ENCODE results near the gene MAP7.

DNA sequence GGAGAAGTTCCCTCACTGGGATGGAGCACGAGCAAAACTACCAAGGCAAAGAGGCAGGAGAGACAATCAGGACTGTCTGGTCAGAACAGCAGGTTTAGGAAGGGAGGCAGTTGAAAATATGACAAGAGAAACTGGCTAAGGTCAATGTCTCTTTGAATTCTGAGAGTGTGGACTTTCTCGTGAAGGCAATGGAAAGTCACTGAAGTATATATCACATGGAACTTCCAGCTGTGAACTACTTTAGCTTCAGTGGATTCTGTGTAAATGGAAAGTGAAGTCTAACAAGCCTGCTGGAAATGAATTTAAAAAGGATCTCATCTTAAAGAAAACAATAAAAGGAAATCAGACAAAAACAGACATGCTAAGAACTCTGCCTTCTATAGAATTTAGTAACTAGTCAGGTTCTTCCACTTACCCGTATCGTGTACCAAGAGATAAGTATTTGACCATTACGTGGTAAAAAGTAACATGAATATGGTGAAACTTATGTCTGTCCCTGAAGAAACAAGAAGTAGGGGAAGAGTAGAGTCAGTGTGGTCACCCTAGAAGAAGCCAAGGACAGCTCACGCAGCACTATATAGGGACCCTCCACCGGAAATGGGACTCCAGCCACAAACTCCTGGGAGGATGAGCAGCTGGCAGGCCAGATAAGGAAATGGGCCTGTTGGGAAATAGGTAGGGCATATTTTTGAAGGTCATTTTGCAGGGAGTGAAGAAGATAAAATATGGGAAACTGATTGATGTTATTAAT is 123.4 kb downstream of the MAP7 start:
- TF ChIP-seq CTCF (IDR thresholded peaks at IDR 0.05 in 8 of 11, conservative IDR thresholded peaks at IDR 0.05 in 3 of 11) (no peak), POLR2AphosphoS5 (IDR thresholded peaks at IDR 0.05) (no peak)
